GM21737 (cell line): ENCODE measurements around the gene PIP4K2B.
"Not testable (repeated sequence)": the region's sequence is repeated elsewhere in the genome, so short reads cannot be mapped to it uniquely, and the experiment has no call there.

Experiments used
- ATAC-seq: cut with Tn5 transposase; IDR thresholded peaks from one replicate; pipeline ENCODE4 v1.9.1; 2021; ENCODE audit warnings: mild to moderate bottlenecking, moderate library complexity; ENCODE audit not compliant: unreplicated experiment

The PIP4K2B gene

GRCh38 chr17:38730526-38731379, 68.6 kb downstream of the PIP4K2B start:
- ATAC-seq: no peak

GRCh38 chr17:38729886-38730525, 69.3 kb downstream of the PIP4K2B start, which contains the start of gene CISD3:
TSS of gene CISD3 (plus strand) at chr17:38730341. CDS start at chr17:38730359, 18 bp downstream.
- ATAC-seq: peak; percentile 81

- ATAC-seq: no peak
Measured at GRCh38 chr17:38729368-38729885, 69.9 kb downstream of the PIP4K2B start.

GRCh38 chr17:38728290-38728831, 71.0 kb downstream of the PIP4K2B start:
- ATAC-seq: no peak

- ATAC-seq: no peak
Measured at GRCh38 chr17:38727736-38728135, 71.6 kb downstream of the PIP4K2B start.

GRCh38 chr17:38726145-38726544, 73.2 kb downstream of the PIP4K2B start:
- ATAC-seq: not testable (repeated sequence)

DNA sequence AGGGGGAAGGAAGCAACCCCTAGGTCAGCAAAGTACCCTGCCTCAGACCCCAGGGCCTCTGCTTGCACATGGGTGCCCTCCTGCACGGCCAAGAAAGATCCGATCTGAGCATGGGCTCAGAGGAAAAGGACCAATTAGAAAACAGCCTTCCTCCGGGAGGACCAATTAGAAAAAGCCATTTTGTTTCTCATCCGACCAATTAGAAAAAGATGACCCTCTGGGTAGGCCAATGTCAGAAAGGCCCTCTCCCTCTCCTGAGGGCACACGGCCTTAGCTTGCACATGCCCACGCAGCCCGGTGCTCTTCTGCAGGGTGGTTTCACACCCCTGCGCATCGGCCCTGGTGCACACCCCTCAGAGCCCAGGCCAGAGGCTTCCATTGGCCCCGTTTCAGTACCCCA, 74.3 kb downstream of the PIP4K2B start:
- ATAC-seq: no peak

DNA sequence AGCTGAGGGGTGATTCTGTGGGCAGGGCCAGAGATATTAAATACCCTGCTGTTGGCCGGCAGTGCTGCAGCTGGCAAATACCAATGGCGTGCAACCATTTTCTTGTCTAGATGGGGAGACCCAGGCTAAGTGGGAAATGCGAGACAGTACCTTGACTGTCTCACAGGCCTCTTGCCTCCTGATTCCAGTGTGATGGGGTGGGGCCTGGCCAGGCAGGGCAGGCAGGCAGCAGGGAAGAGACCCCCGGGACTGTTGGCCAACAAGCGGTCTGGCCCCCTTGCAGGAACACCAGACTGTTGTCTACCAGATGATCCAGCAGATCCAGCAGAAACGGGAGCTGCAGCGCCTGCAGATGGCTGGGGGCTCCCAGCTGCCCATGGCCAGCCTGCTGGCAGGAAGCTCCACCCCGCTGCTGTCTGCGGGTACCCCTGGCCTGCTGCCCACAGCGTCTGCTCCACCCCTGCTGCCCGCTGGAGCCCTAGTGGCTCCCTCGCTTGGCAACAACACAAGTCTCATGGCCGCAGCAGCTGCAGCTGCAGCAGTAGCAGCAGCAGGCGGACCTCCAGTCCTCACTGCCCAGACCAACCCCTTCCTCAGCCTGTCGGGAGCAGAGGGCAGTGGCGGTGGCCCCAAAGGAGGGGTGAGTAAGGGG, 74.9 kb downstream of the PIP4K2B start:
- ATAC-seq: no peak

GRCh38 chr17:38721802-38722201, 77.6 kb downstream of the PIP4K2B start:
- no peak for ATAC-seq

GRCh38 chr17:38720941-38721340, 78.4 kb downstream of the PIP4K2B start:
- ATAC-seq: no peak

DNA sequence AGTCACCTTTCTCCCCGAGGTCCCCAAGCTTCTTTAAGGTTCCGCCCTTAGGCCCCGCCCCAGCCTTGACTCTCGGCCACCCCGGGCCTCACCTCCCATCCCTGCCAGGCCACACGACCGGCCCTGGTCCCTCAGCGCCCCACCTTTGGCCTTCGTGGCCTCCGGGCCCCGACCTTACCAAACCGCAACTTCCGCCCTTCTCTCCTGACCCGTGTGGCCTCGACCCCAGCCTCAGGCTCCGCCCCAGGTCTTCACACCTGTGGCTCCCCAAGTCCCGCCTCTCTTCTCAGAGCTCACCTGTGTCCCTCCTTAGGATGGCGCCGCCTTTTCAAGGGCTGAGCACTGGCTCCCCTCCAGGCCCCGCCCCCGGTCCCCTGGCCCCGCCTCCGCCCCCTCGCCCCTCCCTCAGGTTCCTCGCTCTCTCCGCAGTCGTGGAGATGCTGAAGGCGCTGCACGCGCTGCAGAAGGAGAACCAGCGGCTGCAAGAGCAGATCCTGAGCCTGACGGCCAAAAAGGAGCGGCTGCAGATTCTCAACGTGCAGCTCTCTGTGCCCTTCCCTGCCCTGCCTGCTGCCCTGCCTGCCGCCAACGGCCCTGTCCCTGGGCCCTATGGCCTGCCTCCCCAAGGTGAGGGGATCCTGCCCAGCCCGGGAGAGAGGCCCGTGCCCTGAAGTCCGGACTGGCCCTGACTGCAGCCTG, 79.3 kb downstream of the PIP4K2B start:
- no peak for ATAC-seq

DNA sequence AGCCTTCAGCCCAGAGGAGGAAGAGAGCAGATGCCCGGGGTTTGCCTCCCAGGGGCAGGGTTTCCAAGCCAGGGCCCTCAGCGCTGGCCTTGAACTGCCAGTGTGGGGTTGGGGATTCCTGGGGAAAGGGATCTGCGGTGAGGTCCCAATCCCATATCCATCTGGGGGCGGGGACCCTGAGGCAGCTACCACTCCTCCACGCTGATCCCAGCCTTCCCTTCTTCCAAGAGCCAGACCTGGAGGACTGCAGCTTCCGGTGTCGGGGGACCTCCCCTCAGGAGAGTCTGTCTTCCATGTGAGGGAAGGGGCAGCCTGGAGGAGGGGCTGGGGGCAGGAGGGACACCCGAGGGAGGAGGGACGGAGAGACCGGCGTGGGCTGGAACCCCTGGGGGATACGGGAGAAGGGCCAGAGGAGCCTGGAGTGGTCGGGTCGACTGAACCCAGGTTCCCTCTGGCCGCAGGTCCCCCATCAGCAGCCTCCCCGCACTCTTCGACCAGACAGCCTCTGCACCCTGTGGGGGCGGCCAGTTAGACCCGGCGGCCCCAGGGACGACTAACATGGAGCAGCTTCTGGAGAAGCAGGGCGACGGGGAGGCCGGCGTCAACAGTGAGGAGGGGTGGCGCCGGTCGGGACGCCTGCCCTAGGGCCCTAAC, 79.9 kb downstream of the PIP4K2B start:
- no peak for ATAC-seq

DNA sequence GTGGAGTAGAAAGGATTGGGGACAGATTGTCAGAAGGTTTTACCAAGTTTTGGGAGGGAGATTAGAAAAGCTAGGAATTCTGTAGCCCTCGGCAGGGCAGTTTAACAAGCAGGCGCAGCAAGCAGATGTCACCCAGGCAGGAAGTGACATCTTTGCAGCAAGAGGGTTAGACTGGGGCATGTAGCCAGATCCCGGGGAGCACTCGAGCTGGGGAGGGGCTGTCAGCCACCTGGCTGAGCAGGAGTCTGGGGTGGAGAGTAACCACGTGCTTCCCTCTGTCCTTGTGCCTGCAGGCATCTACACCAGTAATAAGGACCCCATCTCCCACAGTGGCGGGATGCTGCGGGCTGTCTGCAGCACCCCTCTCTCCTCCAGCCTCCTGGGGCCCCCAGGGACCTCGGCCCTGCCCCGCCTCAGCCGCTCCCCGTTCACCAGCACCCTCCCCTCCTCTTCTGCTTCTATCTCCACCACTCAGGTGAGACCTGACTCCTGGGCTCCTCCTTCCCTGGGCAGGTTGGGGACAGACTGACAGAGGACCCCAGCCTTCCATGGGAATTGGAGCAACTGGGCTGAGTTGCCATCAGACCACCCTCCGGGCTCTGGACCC, 82.1 kb downstream of the PIP4K2B start:
- no peak for ATAC-seq

DNA sequence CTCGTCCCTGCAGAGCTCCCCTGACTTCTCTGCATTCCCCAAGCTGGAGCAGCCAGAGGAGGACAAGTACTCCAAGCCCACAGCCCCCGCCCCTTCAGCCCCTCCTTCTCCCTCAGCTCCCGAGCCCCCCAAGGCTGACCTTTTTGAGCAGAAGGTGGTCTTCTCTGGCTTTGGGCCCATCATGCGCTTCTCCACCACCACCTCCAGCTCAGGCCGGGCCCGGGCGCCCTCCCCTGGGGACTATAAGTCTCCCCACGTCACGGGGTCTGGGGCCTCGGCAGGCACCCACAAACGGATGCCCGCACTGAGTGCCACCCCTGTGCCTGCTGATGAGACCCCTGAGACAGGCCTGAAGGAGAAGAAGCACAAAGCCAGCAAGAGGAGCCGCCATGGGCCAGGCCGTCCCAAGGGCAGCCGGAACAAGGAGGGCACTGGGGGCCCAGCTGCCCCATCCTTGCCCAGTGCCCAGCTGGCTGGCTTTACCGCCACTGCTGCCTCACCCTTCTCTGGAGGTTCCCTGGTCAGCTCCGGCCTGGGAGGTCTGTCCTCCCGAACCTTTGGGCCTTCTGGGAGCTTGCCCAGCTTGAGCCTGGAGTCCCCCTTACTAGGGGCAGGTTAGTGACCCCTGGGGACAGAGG, 82.9 kb downstream of the PIP4K2B start:
- ATAC-seq: no peak
